LNCaP clone FGC (cell line): ENCODE results near the gene SIRT7.

ENCODE experiments used
- DNase-seq: peaks from one replicate; pipeline ENCODE4 v3.0.0-alpha.2; 2011; ENCODE audit warnings: low read depth
- H3K4me3 ChIP-seq: 2 replicates; pipeline ENCODE4 v1.5.1; 2011; ENCODE audit warnings: mild to moderate bottlenecking, low read depth, low read length, control low read depth
- TF ChIP-seq, protein P1 (sequence below): IDR thresholded peaks from 2 replicates; pipeline ENCODE4 v1.5.1; 2012; ENCODE audit warnings: mild to moderate bottlenecking; ENCODE audit not compliant: control insufficient read depth, insufficient read depth; ENCODE audit errors: extremely low read depth

SIRT7 gene

GRCh38 chr17:81914103-81914850 is 3.7 kb downstream of the SIRT7 start:
- TF ChIP-seq, protein P1, sequence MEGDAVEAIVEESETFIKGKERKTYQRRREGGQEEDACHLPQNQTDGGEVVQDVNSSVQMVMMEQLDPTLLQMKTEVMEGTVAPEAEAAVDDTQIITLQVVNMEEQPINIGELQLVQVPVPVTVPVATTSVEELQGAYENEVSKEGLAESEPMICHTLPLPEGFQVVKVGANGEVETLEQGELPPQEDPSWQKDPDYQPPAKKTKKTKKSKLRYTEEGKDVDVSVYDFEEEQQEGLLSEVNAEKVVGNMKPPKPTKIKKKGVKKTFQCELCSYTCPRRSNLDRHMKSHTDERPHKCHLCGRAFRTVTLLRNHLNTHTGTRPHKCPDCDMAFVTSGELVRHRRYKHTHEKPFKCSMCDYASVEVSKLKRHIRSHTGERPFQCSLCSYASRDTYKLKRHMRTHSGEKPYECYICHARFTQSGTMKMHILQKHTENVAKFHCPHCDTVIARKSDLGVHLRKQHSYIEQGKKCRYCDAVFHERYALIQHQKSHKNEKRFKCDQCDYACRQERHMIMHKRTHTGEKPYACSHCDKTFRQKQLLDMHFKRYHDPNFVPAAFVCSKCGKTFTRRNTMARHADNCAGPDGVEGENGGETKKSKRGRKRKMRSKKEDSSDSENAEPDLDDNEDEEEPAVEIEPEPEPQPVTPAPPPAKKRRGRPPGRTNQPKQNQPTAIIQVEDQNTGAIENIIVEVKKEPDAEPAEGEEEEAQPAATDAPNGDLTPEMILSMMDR, result no peak
- no peak overlapping the region for H3K4me3 ChIP-seq
- no peak for DNase-seq

GRCh38 chr17:81913394-81914102 is 4.4 kb downstream of the SIRT7 start:
- TF ChIP-seq, protein P1, result no peak
- no peak for DNase-seq

GRCh38 chr17:81912441-81913309 is 5.3 kb downstream of the SIRT7 start:
- TF ChIP-seq, protein P1, result no peak
- DNase-seq, result no peak
- H3K4me3 ChIP-seq, result no peak overlapping the region

More at GRCh38 chr17:81913394-81914102, 4.4 kb downstream of the SIRT7 start:
- H3K4me3 ChIP-seq, result no peak overlapping the region

DNA sequence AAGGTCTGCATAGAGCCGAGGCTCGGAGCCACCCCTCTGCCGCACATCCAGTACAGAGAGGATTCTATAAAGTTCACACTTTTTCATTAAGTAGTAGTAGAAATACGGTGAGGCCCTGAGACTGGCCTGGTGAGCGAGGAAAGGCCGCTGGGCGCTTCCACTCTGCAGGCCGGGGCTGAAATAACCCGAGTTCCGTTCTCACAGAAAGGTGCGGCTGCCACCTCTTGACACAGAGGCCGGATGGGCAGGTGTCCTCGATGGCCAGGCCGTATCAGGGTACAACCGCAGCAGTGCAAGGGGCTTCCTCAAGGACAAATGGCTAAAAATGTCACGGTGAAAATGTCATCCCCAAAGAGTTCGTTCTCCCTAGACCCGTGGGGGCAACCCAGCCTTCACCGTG is 6.0 kb downstream of the SIRT7 start:
- H3K4me3 ChIP-seq, result peak overlapping the region; percentile 13; the same call in 1 of the 2 replicates
- TF ChIP-seq, protein P1, result no peak
- DNase-seq, result no peak

GRCh38 chr17:81911277-81911961 is 6.6 kb downstream of the SIRT7 start, which contains the start of gene PCYT2:
PCYT2 (minus strand) TSS chr17:81911399; CDS start chr17:81911355, 44 bp downstream.
- H3K4me3 ChIP-seq, result peak within 1 kb of the TSS; percentile 80
- peak; percentile 73 for DNase-seq
- TF ChIP-seq, protein P1, result peak; percentile 29

DNA sequence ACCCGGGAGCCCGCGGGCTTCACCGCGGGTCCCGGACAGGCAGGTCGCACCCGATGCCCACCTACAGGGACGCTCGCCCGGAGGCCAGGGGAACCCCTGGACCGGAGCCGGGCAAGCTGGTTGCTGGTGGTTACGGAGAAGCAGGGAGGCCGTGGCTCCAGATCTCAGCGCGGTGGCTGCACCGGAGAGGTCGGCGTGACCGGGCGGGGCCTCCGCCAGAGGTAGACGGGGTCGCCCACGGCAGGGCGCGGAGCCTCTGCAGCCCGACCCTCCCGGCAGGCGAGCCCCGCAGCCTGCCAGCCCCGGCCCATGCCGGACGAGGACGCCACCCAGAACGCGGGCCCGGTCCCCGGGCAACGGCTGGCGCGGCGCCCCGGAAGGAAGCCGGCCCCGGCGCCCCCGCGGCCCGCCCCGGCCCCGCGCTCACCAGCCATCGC is 7.1 kb downstream of the SIRT7 start:
- peak overlapping the region; percentile 80 for H3K4me3 ChIP-seq
- DNase-seq, result no peak
- TF ChIP-seq, protein P1, result no peak
